Limb (tissue), 2 donors: Measurements from ENCODE around the gene GABRR2.

Source experiments
- DNase-seq, 2 donors: peaks; one replicate each; pipeline ENCODE4 v3.0.0-alpha.2; 2016; ENCODE audit errors: extremely low spot score in 2 of 2

GABRR2 gene

DNA sequence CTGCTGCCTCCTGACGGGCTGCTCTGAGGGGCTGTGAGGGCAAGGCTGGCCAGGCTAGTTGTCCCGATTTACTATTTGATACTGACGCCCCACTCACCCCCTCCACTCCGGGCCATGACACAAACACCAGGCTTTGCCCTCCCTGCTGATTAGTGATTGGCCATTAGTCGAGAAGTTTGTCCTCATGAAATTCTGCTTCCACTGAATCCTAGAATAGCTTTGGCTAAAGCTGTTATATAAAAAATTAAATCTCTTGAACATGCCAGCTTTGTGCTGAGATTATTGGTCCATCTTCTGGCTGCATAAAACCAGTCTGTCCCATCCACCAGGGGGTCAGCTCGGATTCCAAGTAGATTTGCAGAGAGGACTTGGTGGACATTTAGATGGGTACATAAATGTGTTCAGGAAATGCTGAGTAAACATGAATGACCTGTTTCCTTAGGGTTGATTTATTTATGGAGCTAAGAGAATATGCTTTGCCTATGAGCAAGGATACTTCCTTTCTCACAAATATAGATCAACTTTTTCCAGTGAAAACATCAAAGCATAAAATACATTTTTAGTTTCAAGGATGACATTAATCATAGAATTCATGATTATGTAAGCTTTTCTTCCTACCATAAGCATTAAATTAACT is at the start of gene GABRR2:
GABRR2 (minus strand) TSS at position 51 of the 637 bp plus-strand sequence. CDS start 134 bp downstream, outside the sequence.
- DNase-seq = no peak

DNA sequence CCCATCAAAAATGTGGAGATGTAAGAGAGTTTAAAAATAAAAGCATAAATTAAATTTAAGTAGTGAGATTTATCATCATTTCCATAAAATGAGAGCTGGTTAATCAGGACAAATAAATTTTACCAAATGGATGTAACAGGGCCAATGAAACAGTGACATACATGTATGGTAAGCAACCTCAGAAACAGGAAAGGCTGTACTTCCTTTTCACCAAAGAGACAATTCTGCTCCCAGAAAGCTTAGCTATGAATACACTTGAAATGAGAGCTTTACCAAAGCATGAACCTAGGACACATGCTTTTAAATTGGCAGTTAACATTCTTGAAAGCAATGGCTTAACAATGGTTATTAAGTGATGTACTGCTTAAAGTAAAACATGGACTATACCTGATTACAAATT is 49.5 kb upstream of the GABRR2 start:
- DNase-seq = no peak

DNA sequence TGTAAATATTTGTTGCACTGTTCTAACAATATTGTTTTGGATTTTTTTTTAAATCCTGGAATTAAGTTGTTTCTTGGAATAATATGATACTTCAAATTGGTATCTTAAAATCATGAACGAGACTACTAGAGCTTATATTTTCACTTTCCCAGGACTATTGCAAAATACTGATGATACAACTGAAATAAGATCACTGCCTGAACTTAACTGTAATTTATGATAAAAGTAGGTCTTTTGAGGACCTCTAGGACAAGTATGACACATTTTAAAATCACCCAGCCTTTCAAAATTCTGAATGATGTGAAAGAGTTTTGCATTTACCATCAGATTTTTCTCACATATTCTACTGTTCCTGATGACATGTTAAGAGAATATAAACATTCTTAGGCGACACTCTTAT is 46.1 kb upstream of the GABRR2 start:
- DNase-seq = no peak

GRCh38 chr6:89360415-89360999 is 45.4 kb upstream of the GABRR2 start:
- no peak for DNase-seq

- DNase-seq = no peak
These were observed 44.5 kb upstream of the GABRR2 start for GRCh38 chr6:89359561-89359960.

- no peak for DNase-seq
These were observed 42.3 kb upstream of the GABRR2 start for GRCh38 chr6:89357390-89357789.

- no peak for DNase-seq
These were observed 41.6 kb upstream of the GABRR2 start for GRCh38 chr6:89356642-89357170.

DNA sequence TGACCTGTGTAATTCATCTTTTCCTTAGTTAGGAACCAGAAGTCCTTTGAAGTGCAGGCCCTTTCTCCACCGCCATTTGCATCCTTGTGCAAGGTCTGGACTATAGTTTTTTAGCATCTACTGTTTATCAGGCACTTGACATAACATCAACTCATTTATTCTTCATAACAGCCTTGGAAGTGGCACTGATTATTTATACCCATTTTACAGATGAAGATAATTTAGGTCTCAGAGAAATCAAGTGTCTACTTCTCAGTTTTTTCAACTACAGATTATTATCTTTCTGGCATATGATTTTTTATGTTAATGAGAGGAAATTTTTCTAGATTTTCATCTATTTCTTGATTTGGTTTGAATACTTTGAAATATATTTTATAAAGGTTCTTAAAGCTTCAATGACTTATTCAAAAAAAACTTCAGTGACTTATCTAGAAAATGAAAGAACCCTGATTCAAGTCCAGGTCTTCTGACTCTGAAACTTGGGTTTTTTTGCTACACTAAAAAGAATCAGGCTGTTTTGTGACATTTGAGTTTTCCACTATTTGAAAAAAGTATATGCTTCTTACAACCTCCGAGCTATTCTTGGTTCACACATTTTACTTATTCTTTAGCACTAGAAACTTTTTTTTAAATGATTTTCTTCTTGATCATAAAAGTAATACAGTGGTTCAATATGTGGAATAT is 40.6 kb upstream of the GABRR2 start:
- DNase-seq = no peak

DNA sequence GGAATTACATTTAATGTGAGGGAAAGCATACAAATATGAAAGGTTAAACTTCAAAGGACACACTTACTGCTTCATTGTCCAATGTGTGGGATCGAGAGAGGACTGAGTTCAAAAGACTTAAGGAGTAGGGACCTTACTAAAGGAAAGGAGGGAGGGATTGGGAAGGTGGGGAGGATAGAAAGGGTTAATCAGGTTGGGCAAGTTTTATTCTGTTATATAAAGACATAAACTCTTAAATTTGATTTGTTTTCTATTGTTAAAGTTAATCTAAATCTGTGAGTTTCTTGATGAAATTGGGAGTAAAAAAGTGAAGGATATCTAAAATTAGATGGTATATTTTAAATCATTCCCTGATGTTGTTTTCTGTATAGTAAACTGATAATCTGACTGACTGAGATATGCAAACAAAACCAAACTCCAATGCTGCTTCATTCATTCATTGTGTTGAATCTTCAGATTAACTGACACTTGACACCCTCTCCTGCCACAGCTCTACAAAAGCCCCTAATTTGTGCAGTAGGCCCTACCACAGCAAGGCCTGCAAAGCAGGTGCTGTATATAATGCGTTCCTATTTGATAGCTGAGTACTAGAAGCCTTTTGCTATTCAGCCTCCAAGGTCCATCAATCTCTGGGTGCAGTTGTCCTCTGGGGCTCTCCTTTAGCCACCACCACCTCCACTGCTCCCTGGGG is 38.7 kb upstream of the GABRR2 start:
- DNase-seq = no peak

DNA sequence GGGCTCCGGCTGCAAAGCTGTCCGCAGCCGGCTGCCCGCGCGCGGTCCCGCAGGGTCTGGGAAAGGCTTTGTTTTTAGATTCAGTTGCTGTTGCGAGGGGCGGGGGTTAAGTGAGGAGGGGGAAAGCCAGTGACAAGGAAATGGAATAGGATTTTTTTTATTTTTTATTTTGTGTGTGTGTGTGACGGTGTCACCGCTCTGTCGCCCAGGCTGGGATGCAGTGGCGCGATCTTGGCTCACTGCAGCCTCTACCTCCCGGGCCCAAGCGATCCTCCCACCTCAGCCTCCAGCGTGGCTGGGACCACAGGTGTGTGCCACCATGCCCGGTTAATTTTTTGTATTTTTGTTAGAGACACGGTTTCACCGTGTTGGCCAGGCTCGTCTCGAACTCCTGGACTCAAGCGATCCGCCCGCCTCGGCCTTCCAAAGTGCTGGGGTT is 38.0 kb upstream of the GABRR2 start:
- DNase-seq = peak in 1 of 2 donors; percentile 43

DNA sequence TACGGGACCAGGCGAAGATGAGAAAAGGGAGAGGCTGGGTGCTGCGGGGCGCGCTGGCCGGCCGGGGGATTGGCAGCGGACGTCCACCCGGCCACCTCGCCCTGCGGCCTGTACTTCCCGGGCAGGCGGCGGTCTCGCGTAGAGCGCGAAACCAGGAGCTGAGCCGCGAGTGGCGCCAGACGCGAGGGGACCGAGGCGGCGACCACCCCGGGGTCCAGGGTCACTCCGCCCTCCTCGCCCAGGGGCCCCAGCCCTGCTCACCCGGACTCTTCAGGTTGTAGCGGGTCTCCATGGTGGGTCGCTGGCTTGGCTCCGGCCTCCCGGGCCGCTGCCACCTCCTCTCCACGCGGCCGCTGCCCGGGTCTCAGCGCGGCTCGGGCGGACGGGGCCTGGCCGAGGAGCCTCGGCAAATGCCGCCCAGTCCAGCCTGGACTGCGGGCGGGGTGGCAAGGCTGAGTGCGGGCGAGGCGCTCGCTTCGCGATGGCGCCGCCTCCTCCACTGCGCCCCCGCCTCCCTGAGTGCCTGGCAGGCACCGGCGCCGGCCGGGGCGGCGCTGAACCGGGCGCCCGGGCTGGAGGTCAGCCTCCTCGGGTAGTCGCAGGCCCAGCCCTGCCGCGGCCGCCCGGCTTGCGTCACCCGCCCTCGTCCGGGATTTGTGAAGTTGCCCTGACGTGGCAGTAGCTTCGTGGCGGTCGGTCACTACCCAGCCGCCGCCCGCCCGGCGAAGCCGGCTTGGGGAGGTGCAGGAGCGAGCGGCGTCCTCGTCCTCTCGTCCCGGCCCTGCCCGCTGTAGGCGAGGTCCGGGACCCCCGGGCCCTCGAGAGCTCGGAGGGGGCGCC is 37.4 kb upstream of the GABRR2 start, which contains the start of gene UBE2J1:
UBE2J1 (minus strand) TSS at position 445 of the 840 bp plus-strand sequence; CDS start at position 292, 153 bp downstream.
- DNase-seq = peak; percentile 79 to 91

DNA sequence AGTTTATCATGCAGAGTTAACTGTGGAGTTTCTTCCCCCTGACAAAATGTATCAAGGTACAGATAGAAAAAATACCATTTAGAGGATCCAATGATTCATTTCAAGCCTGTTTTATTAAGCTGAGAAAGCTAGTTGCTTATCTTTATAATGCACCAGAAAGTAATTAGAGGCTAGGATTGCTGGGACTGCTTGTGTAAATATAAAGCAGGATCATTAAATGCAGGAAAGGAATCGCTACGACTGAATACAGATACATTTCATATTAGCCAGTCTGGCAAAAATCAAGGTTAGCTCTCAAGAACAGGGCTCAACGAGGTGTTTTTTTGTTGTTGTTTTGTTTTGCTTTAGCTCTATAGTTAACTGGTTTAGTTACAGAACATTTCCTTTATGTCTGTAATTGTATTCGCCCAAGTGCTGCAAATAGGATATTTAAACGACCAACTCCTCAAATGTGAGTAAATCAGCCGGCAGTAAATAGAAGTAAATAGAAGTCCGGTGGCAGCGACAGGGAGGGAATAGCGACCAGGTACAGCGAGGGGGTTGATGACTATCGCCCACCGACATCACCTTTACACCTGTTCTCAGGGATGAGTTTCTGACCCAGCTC is 36.7 kb upstream of the GABRR2 start:
- no peak for DNase-seq

- no peak for DNase-seq
These were observed 35.3 kb upstream of the GABRR2 start for GRCh38 chr6:89350281-89350966.

DNA sequence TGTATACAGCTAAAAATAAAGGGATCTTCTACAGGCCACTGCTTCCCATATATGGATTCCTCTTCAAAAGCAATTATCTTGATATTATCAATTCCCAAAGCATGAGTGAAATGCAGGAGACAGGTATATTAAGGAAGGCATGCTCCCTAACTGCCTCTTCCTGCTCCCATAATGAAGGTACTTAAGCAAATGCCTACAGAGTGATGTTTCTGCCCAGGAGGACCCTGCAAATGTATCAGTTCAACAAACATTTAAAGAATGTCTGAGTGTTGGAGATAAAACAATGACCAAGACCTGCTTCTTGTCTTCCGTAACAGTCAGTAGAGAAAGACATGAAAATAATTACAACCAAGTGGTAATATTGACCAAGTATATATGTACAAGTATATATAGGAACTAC is 33.3 kb upstream of the GABRR2 start:
- DNase-seq = no peak

DNA sequence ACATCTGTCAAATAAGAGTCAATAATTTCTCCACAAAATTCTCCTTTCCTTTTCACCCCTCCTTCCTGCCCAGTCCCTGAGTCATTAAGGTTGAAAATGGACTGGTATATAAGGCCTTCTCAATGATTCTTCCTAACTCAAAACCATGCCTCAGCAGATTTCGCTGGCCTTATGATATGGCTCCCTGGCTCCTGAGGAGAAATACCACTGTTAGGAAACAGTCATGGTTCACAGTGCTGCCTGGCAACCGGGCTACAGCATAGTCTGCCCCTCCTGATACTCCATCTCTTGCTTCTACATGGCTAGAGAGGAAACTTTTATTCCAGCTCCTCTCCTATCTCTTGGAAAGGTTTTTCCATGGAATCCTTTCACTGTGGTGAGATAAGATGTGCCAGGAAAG is 32.7 kb upstream of the GABRR2 start:
- no peak for DNase-seq

- DNase-seq = no peak
These were observed 31.3 kb upstream of the GABRR2 start for GRCh38 chr6:89346433-89346832.

GRCh38 chr6:89339565-89339964 is 24.5 kb upstream of the GABRR2 start:
- DNase-seq = no peak

GRCh38 chr6:89335164-89335563 is 20.1 kb upstream of the GABRR2 start:
- no peak for DNase-seq

DNA sequence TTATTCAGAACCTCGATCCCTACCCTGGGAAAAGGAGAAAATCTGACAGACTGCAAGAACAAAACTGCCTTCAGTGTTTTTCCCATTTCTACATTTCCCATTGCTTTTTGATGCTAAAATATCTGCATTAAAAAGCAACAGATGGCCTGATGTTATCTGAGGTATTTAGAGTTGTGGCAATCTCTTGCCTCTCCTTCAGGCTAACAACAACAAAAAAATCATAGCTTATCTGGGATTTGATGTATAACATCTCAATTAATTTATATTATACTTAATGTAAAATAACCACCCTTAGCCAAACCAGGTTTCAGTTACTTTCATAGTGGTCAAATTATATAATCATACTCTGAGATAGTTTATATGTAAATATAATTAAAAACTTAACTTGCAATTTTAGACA is 15.8 kb upstream of the GABRR2 start:
- no peak for DNase-seq

- DNase-seq = no peak
These were observed 13.9 kb upstream of the GABRR2 start for GRCh38 chr6:89328976-89329375.
